HEK293T (cell line): ENCODE data around the gene CD109.

ENCODE experiments used
- FOXM1 ChIP-seq: fragments of 450-650 bp; IDR thresholded peaks from 2 replicates; pipeline ENCODE4 v1.6.1; 2017; ENCODE audit warnings: mild to moderate bottlenecking, borderline replicate concordance
- HDGF ChIP-seq: fragments of 450-650 bp; IDR thresholded peaks from 2 replicates; pipeline ENCODE4 v1.6.1; 2017; ENCODE audit warnings: antibody characterized with exemption, borderline replicate concordance
- NFRKB ChIP-seq: fragments of 450-650 bp; IDR thresholded peaks from 2 replicates; pipeline ENCODE4 v1.6.1; 2016; ENCODE audit warnings: mild to moderate bottlenecking, moderate library complexity
- PKNOX1 ChIP-seq: fragments of 450-650 bp; IDR thresholded peaks from 2 replicates; pipeline ENCODE4 v1.6.1; 2016
- SUZ12 ChIP-seq: fragments of 450-650 bp; IDR thresholded peaks from 2 replicates; pipeline ENCODE4 v1.6.1; 2016; ENCODE audit warnings: mild to moderate bottlenecking

GRCh38 chr6:73790574-73790973, 94.6 kb downstream of the CD109 start:
- TF ChIP-seq NFRKB (no peak), PKNOX1 (no peak), SUZ12 (no peak), FOXM1 (no peak), HDGF (no peak)
